ENCODE data around the gene OR4C5. TPM values are rescaled to one million over a fixed set of nuclear protein-coding genes. Genes with fewer than 3 reads are reported as not detected.
"Not testable (repeated sequence)": the region's sequence is repeated elsewhere in the genome, so short reads cannot be mapped to it uniquely, and the experiment has no call there.

The OR4C5 gene
- total and polyA plus RNA-seq, 2 of the 8 experiments (the other 6 are each of a cell fraction or from before 2014, with no cell fraction given): not detected

DNA sequence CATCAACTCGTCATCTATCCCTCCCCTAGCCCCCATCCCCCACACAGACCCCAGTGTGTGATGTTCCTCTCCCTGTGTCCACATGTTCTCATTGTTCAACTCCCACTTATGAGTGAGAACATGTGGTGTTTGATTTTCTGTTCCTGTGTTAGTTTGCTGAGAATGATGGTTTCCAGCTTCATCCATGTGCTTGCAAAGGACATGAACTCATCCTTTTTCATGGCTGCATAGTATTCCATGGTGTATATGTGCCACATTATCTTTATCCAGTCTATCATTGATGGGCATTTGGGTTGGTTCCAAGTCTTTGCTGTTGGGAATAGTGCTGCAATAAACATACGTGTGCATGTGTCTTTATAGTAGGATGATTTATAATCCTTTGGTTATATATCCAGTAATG, 23.8 kb downstream of the OR4C5 start:
- H3K9ac ChIP-seq (replicated peaks in 1 of 4; ENCODE audit: extremely low read depth in 1 of 4, low read depth in 3 of 4, low read length in 3 of 4); H3K23me2 ChIP-seq (ENCODE audit: low read depth, low read length); H3K4me2 ChIP-seq (ENCODE audit: insufficient read depth in 1 of 2, low read depth in 2 of 2, low read length in 2 of 2); H2BK20ac ChIP-seq (ENCODE audit: low read length); H2BK15ac ChIP-seq (ENCODE audit: low read length); H3K79me2 ChIP-seq (ENCODE audit: control insufficient read depth in 1 of 2, insufficient read depth in 2 of 2, low read length in 2 of 2); FAIRE-seq; H3K27me3 ChIP-seq (replicated peaks in 1 of 4; ENCODE audit: control insufficient read depth in 3 of 4, extremely low read depth in 1 of 4, insufficient read depth in 3 of 4, low read length in 3 of 4); H4K91ac ChIP-seq (replicated peaks; ENCODE audit: insufficient read length, low read length); H2AK5ac ChIP-seq (ENCODE audit: low read depth, low read length); H3K4me1 ChIP-seq (replicated peaks in 1 of 4; ENCODE audit: control insufficient read depth in 3 of 4, insufficient read depth in 4 of 4, low read length in 3 of 4); H2BK12ac ChIP-seq (ENCODE audit: low read depth, low read length); CTCF ChIA-PET (ENCODE audit: partially characterized antibody); H4K8ac ChIP-seq (ENCODE audit: extremely low read depth, insufficient read depth, low read length); H3K4ac ChIP-seq (replicated peaks; ENCODE audit: insufficient read length, low read depth, low read length); H3K4me3 ChIP-seq (ENCODE audit: extremely low read depth in 1 of 4, insufficient read depth in 2 of 4, low read depth in 3 of 4, low read length in 4 of 4); H3K79me1 ChIP-seq (ENCODE audit: low read depth, low read length); DNase-seq (ENCODE audit: low read depth in 1 of 2, low spot score in 2 of 2); H3K23ac ChIP-seq (ENCODE audit: insufficient read length); H4K20me1 ChIP-seq (replicated peaks in 1 of 2; ENCODE audit: control insufficient read depth in 1 of 2, insufficient read depth in 2 of 2, low read length in 2 of 2); H4K5ac ChIP-seq (ENCODE audit: insufficient read length, low read depth, low read length); H3K18ac ChIP-seq (ENCODE audit: extremely low read depth, low read length); H2BK5ac ChIP-seq (ENCODE audit: low read depth, low read length); H2AFZ ChIP-seq (ENCODE audit: low read length); H2BK120ac ChIP-seq (replicated peaks; ENCODE audit: low read depth, low read length); H3K27ac ChIP-seq (ENCODE audit: low read depth, low read length); H3K56ac ChIP-seq (replicated peaks; ENCODE audit: insufficient read length, low read depth, low read length); H3K36me3 ChIP-seq (ENCODE audit: control insufficient read depth in 2 of 4, insufficient read depth in 4 of 4, low read length in 3 of 4); POLR2A ChIA-PET (ENCODE audit: partially characterized antibody); H3K14ac ChIP-seq (ENCODE audit: insufficient read length): not testable (repeated sequence)
- 64% methylated on average over 2 of the region's 2 CpGs; no CpG with 5 or more reads in 1 of the 2 experiments for WGBS, 2 experiments (ENCODE audit: extremely low coverage in 1 of 2, insufficient coverage in 1 of 2, insufficient read length in 1 of 2, insufficient replicate concordance in 2 of 2, low coverage in 1 of 2, low lambda C conversion rate in 2 of 2, missing lambda C conversion rate in 1 of 2)
- H3K9me3 ChIP-seq (ENCODE audit: insufficient read depth in 2 of 2, low read depth in 1 of 2, low read length in 1 of 2): peaks cover 43 to 59% of the 10 kb centered on the region in 2 experiments
